Esophagus squamous epithelium (tissue), 5 donors: Measurements from ENCODE around the gene RCOR1. TPM values are rescaled to one million over a fixed set of nuclear protein-coding genes. Genes with fewer than 3 reads are reported as not detected.

Source experiments
- DNase-seq: peaks from one replicate; lab custom pipeline; 2025; lab: John Stamatoyannopoulos, UW
- H3K27ac ChIP-seq, 4 donors: fragments of 200-600 bp; sonication (generic); one replicate each; pipeline ENCODE4 v1.5.1; 2016 to 2019; ENCODE audit warnings: mild to moderate bottlenecking in 1 of 4
- H3K27me3 ChIP-seq, 4 donors: fragments of 200-600 bp; sonication (generic); 1 replicate in 3 of 4; 2 replicates in 1 of 4; pipeline versions ENCODE4 v1.5.1 to v1.6.0; 2017 to 2021; ENCODE audit warnings: antibody characterized with exemption in 1 of 4
- H3K36me3 ChIP-seq, 3 donors: fragments of 200-600 bp; sonication (generic); one replicate each; pipeline ENCODE4 v1.5.1; 2016 to 2019
- H3K4me1 ChIP-seq, 3 donors: fragments of 200-600 bp; sonication (generic); one replicate each; pipeline ENCODE4 v1.5.1; 2017 to 2019
- H3K4me3 ChIP-seq, 4 donors: fragments of 200-600 bp; sonication (generic); 1 replicate in 3 of 4; 2 replicates in 1 of 4; pipeline ENCODE4 v1.5.1; 2016 to 2019; ENCODE audit warnings: mild to moderate bottlenecking in 2 of 4, moderate library complexity in 1 of 4
- H3K9me3 ChIP-seq, 3 donors: fragments of 200-600 bp; sonication (generic); one replicate each; pipeline ENCODE4 v1.5.1; 2016 to 2019
- POLR2A ChIP-seq, 4 donors: fragments of 450-650 bp; IDR thresholded peaks; one replicate each; pipeline ENCODE4 v1.6.1; 2017; ENCODE audit warnings: antibody characterized with exemption in 4 of 4, mild to moderate bottlenecking in 4 of 4, moderate library complexity in 3 of 4
- WGBS, 2 donors: methylation state at CpG; one replicate each; pipeline ENCODE4 v1.1.5; 2018; 5-methylcytosine and 5-hydroxymethylcytosine counted together
- intact Hi-C: fragments of 100-400 bp; cut with DNase I; formaldehyde crosslinking; loops from one replicate; pipeline ENCODE4 v1.15.0; 2022
- total RNA-seq, 4 donors: library from RNA; depleted of rRNA; stranded (reverse); fragments of >200 nt; gene quantifications; one replicate each; pipeline ENCODE4 v1.1.0, GENCODE V29; 2016
- TF ChIP-seq, protein P1 (sequence below), 6 experiments: fragments of 450-650 bp in 4 of 6; fragments of 200-600 bp in 2 of 6; sonication (generic) in 2 of 6; IDR thresholded peaks; one replicate each; pipeline ENCODE4 v1.5.1; 2016 to 2019; ENCODE audit warnings: antibody characterized with exemption in 6 of 6, mild to moderate bottlenecking in 4 of 6, moderate library complexity in 4 of 6
- donor health status: DM: yes; HTN: yes; CAD: no.

RCOR1 gene
- total RNA-seq, 4 donors from 2014 or later, result 25.6 to 56.9 (median 35.2) TPM

DNA sequence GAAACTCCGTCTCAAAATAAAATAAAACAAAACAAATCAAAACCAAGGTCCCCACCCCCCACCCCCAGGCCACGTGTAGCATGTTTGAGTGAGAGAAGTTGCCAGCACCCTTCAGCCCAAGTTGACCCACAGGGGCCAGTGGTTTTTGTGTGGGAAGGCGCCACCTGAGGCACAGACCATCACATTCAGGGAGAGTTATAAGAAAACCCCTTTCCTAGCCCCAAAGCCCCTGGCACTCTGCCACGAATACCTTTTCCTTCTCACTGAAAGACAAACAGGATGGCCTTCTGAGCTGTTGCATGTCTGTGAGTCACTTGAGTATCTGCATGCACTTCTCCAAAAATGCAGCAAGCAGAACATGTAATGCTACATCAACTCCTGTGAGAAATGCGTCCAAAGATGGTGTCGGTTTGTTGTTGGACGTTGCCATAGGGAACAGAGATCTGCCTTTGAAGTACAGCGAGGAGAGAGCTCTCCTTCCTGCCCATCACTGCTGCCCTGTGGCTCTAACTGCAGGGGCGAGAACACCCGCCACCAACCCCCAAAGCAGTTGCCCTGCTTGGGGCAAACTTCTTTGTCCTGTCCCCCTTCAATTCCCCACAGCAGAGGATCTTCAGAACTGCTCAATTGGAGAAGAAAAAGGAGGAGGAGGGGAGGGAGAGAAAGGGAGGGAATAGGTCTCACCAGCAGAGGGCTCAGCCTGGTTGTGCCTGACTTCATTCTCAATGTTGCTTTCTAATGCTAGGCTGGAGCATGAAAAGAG lies 182.1 kb downstream of the RCOR1 start:
- peaks cover 6 to 36% (median 11%) of the 10 kb centered on the region in 3 donors for H3K4me1 ChIP-seq
- intact Hi-C loops, result loop anchor here (5.0 kb wide), 1 partner anchor 138 kb away; no protein-coding TSS in a partner anchor
- H3K36me3 ChIP-seq, result no peaks in the 10 kb centered on the region
- TF ChIP-seq POLR2A (IDR thresholded peaks at IDR 0.05), result no peak
- TF ChIP-seq, protein P1, sequence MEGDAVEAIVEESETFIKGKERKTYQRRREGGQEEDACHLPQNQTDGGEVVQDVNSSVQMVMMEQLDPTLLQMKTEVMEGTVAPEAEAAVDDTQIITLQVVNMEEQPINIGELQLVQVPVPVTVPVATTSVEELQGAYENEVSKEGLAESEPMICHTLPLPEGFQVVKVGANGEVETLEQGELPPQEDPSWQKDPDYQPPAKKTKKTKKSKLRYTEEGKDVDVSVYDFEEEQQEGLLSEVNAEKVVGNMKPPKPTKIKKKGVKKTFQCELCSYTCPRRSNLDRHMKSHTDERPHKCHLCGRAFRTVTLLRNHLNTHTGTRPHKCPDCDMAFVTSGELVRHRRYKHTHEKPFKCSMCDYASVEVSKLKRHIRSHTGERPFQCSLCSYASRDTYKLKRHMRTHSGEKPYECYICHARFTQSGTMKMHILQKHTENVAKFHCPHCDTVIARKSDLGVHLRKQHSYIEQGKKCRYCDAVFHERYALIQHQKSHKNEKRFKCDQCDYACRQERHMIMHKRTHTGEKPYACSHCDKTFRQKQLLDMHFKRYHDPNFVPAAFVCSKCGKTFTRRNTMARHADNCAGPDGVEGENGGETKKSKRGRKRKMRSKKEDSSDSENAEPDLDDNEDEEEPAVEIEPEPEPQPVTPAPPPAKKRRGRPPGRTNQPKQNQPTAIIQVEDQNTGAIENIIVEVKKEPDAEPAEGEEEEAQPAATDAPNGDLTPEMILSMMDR (IDR thresholded peaks at IDR 0.05), result peak; percentile 67 to 81 (median 72)
- DNase-seq, result no peak
- H3K27ac ChIP-seq, result peak overlapping the region in 3 of 4 donors; percentile 19 to 54 (median 53)
- WGBS, 2 donors, result 26 to 33% methylated on average over 7 to 9 of the region's 10 CpGs
- H3K9me3 ChIP-seq, result no peaks in the 10 kb centered on the region
- H3K4me3 ChIP-seq, result no peak overlapping the region
- no peaks in the 10 kb centered on the region for H3K27me3 ChIP-seq

GRCh38 chr14:102775855-102776760 lies 183.7 kb downstream of the RCOR1 start:
- intact Hi-C loops, result no loop called here
- DNase-seq, result no peak
- Histone ChIP-seq H3K27me3 (no peaks in the 10 kb centered on the region), H3K9me3 (no peaks in the 10 kb centered on the region), H3K27ac (peak overlapping the region; percentile 59 to 93 (median 80)), H3K36me3 (no peaks in the 10 kb centered on the region), H3K4me1 (peaks cover 9 to 51% (median 17%) of the 10 kb centered on the region in 3 donors), H3K4me3 (peak overlapping the region in 1 of 4 donors; percentile 95)
- TF ChIP-seq, protein P1 (IDR thresholded peaks at IDR 0.05), result no peak
- peak in 1 of 4 donors; percentile 16 for TF ChIP-seq POLR2A (IDR thresholded peaks at IDR 0.05)
- WGBS, 2 donors, result 76 to 81% methylated on average over 10 to 16 of the region's 22 CpGs

- no peak for DNase-seq
- H3K4me3 ChIP-seq, result peak within 1 kb of the TSS; percentile 64 to 99 (median 96)
- intact Hi-C loops, result no loop called here
- H3K27ac ChIP-seq, result peak within 1 kb of the TSS; percentile 74 to 93 (median 90)
- H3K27me3 ChIP-seq, result no peaks in the 10 kb centered on the region
- no peaks in the 10 kb centered on the region for H3K9me3 ChIP-seq
- peak in 2 of 4 donors; percentile 14 to 37 for TF ChIP-seq POLR2A (IDR thresholded peaks at IDR 0.05)
- TF ChIP-seq, protein P1 (IDR thresholded peaks at IDR 0.05), result no peak
- 30 to 79% methylated on average over 11 to 51 of the region's 163 CpGs for WGBS, 2 donors
- peaks cover 9 to 55% (median 17%) of the 10 kb centered on the region in 3 donors for H3K4me1 ChIP-seq
- no peaks in the 10 kb centered on the region for H3K36me3 ChIP-seq
These were observed 184.6 kb downstream of the RCOR1 start, which contains the start of gene TRAF3 for GRCh38 chr14:102776761-102777710. Gene TRAF3, plus strand, starts transcription at chr14:102777449. Its CDS starts 92,753 bp downstream, at chr14:102870202.

GRCh38 chr14:102777711-102778337 lies 185.4 kb downstream of the RCOR1 start:
- TF ChIP-seq POLR2A (IDR thresholded peaks at IDR 0.05), result no peak
- TF ChIP-seq, protein P1 (IDR thresholded peaks at IDR 0.05), result no peak
- WGBS, 2 donors, result no CpG with 5 or more reads among the region's 98 CpGs
- intact Hi-C loops, result no loop called here

More at GRCh38 chr14:102777711-102778337, 185.4 kb downstream of the RCOR1 start:
- Histone ChIP-seq H3K27me3 (no peaks in the 10 kb centered on the region), H3K4me1 (peaks cover 9 to 55% (median 17%) of the 10 kb centered on the region in 3 donors), H3K27ac (peak overlapping the region; percentile 72 to 93 (median 90)), H3K4me3 (peak overlapping the region; percentile 64 to 99 (median 96)), H3K9me3 (no peaks in the 10 kb centered on the region), H3K36me3 (no peaks in the 10 kb centered on the region)
- DNase-seq, result no peak
